Bronchial epithelial cell (primary cell): Measurements from ENCODE around the gene RUNX2. TPM values are rescaled to one million over a fixed set of nuclear protein-coding genes. Genes with fewer than 3 reads are reported as not detected.

ENCODE experiments used
- DNase-seq: peaks from one replicate; pipeline ENCODE4 v3.0.0-alpha.2; 2010; ENCODE audit warnings: low read depth
- FAIRE-seq: peaks from 2 replicates; lab custom pipeline; 2011; peaks lifted over from hg19 to GRCh38; lab: Jason Lieb, UNC
- H3K27me3 ChIP-seq: 2 replicates; pipeline ENCODE4 v1.5.1; 2011; ENCODE audit warnings: low read length; ENCODE audit not compliant: control insufficient read depth, insufficient read depth
- H3K36me3 ChIP-seq: 2 replicates; pipeline ENCODE4 v1.5.1; 2011; ENCODE audit warnings: low read length; ENCODE audit not compliant: control insufficient read depth, insufficient read depth
- H3K4me3 ChIP-seq: 2 replicates; pipeline ENCODE4 v1.5.1; 2011; ENCODE audit warnings: mild to moderate bottlenecking, low read depth, low read length, control low read depth
- CTCF ChIP-seq: IDR thresholded peaks from 2 replicates; pipeline ENCODE4 v1.5.1; 2011; ENCODE audit warnings: mild to moderate bottlenecking, moderate library complexity, low read length, control low read depth, inconsistent platforms; ENCODE audit not compliant: insufficient read depth, severe bottlenecking
- total RNA-seq: library from RNA; depleted of rRNA; stranded (reverse); fragments of >200 nt; gene quantifications from 2 replicates; pipeline ENCODE4 v1.2.1, GENCODE V29; 2014

Gene RUNX2
- total RNA-seq, 1 donor from 2014 or later, result 0.79 TPM

- FAIRE-seq (no peak), DNase-seq (peak; percentile 82)
- no peaks in the 10 kb centered on the region for H3K36me3 ChIP-seq
- no peak for TF ChIP-seq CTCF
- no peaks in the 10 kb centered on the region for H3K27me3 ChIP-seq
- no peak overlapping the region for H3K4me3 ChIP-seq
Observed at GRCh38 chr6:45569210-45569945, 241.2 kb downstream of the RUNX2 start.

- Histone ChIP-seq H3K36me3 (no peaks in the 10 kb centered on the region), H3K4me3 (no peak overlapping the region), H3K27me3 (no peaks in the 10 kb centered on the region)
- no peak for FAIRE-seq
- DNase-seq, result no peak
- TF ChIP-seq CTCF, result no peak
Observed at GRCh38 chr6:45571159-45571558, 243.0 kb downstream of the RUNX2 start.

GRCh38 chr6:45572833-45573232 is 244.7 kb downstream of the RUNX2 start:
- H3K27me3 ChIP-seq, result no peaks in the 10 kb centered on the region
- FAIRE-seq, result no peak
- no peaks in the 10 kb centered on the region for H3K36me3 ChIP-seq
- DNase-seq, result no peak
- TF ChIP-seq CTCF, result no peak
- H3K4me3 ChIP-seq, result no peak overlapping the region

GRCh38 chr6:45574014-45574461 is 245.9 kb downstream of the RUNX2 start:
- no peaks in the 10 kb centered on the region for H3K27me3 ChIP-seq
- no peak overlapping the region for H3K4me3 ChIP-seq
- H3K36me3 ChIP-seq, result no peaks in the 10 kb centered on the region
- FAIRE-seq (no peak), DNase-seq (no peak)
- TF ChIP-seq CTCF, result no peak

GRCh38 chr6:45574885-45575284 is 246.8 kb downstream of the RUNX2 start:
- Histone ChIP-seq H3K36me3 (no peaks in the 10 kb centered on the region), H3K4me3 (no peak overlapping the region), H3K27me3 (no peaks in the 10 kb centered on the region)
- DNase-seq (peak; percentile 96), FAIRE-seq (peak; percentile 96)
- TF ChIP-seq CTCF, result no peak
